GM06990 (cell line): Measurements from ENCODE around the gene MB21D2.

ENCODE experiments used
- DNase-seq: peaks from one replicate; pipeline ENCODE4 v3.0.0-alpha.2; 2011; ENCODE audit not compliant: insufficient read length; ENCODE audit errors: extremely low read depth
- H3K27me3 ChIP-seq: replicated peaks from 2 replicates; pipeline ENCODE4 v1.6.0; 2011; ENCODE audit warnings: low read length; ENCODE audit not compliant: control insufficient read depth, insufficient read depth
- H3K36me3 ChIP-seq: 2 replicates; pipeline ENCODE4 v1.5.1; 2011; ENCODE audit warnings: low read length; ENCODE audit not compliant: control insufficient read depth, insufficient read depth
- H3K4me3 ChIP-seq: replicated peaks from 2 replicates; pipeline ENCODE4 v1.5.1; 2011; ENCODE audit warnings: low read depth, mild to moderate bottlenecking, control low read depth, low read length
- TF ChIP-seq, protein P1 (sequence below): IDR thresholded peaks from 2 replicates; pipeline ENCODE4 v1.5.1; 2011; ENCODE audit warnings: low read length, control low read depth, mild to moderate bottlenecking, inconsistent platforms; ENCODE audit not compliant: insufficient read depth, poor library complexity, severe bottlenecking

The MB21D2 gene

DNA sequence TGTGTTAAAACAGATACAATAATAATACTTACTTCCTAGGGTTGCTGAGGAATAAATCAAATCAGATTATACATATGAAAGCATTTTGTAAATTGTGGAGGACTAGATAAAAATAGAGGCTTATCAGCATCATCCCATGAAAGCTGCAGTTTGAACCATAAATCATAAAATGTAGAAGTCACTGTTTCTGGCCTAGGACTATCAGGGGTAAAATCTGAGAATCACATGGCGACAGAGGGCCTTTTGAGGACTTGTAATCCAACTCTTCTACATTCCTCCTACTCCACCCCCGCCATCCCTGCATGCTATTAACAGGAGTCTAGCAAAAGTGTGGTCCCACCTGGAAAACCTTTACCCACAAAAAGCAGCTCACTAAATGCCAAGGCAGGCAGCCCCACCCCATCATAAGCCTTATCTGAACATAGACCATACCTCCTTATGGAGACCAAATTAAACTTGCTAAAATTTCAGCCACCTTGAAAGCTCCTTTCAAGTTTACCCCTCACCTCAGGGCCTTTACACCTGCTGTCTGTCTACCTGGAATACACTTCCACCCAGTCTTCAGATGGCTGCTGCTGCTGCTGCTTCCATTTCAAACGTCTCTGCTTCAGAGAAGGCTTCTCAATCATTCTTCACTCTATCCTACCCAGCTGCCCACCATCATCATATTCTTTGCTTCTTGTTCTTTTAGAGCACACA lies 11.5 kb downstream of the MB21D2 start:
- Histone ChIP-seq H3K36me3 (no peaks in the 10 kb centered on the region; the same call in 1 of the 2 replicates), H3K27me3 (no peaks in the 10 kb centered on the region), H3K4me3 (no peak overlapping the region)
- DNase-seq: no peak
- TF ChIP-seq, protein P1, sequence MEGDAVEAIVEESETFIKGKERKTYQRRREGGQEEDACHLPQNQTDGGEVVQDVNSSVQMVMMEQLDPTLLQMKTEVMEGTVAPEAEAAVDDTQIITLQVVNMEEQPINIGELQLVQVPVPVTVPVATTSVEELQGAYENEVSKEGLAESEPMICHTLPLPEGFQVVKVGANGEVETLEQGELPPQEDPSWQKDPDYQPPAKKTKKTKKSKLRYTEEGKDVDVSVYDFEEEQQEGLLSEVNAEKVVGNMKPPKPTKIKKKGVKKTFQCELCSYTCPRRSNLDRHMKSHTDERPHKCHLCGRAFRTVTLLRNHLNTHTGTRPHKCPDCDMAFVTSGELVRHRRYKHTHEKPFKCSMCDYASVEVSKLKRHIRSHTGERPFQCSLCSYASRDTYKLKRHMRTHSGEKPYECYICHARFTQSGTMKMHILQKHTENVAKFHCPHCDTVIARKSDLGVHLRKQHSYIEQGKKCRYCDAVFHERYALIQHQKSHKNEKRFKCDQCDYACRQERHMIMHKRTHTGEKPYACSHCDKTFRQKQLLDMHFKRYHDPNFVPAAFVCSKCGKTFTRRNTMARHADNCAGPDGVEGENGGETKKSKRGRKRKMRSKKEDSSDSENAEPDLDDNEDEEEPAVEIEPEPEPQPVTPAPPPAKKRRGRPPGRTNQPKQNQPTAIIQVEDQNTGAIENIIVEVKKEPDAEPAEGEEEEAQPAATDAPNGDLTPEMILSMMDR: no peak

DNA sequence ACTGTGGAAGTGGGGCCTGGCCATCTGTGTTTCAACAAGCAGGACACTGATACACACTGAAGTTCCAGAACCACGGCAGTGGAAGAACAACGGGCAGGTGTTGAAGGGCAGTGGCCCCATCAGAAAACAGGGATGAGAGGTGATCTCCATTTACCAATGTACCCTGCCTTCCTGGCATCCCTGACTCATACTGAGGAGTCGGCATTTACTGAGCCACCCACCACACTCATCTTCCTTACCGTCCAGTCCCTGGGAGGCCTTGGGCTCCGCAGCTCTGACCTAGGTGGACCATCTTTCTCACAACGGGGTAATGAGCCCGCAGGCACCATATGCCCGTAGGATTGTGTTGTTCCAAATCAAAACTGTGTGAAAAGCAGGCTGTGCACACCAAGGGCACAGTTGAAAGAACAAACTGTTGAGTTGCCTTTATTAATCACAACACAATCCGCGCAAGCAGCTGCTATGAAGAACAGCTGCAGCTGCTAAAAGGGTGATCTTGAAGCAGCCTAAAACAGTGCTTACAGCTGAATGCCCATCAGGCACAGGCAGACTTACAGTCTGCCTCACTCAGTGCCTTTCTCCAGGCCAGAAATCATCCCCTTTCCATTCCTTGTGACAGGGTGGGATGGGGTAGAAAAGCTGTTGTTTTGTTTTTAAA lies 12.9 kb downstream of the MB21D2 start:
- Histone ChIP-seq H3K4me3 (no peak overlapping the region), H3K36me3 (no peaks in the 10 kb centered on the region; the same call in 1 of the 2 replicates), H3K27me3 (no peaks in the 10 kb centered on the region)
- no peak for DNase-seq
- TF ChIP-seq, protein P1: no peak

GRCh38 chr3:192902549-192902948 lies 15.1 kb downstream of the MB21D2 start:
- no peak overlapping the region for H3K4me3 ChIP-seq
- H3K27me3 ChIP-seq: no peaks in the 10 kb centered on the region
- TF ChIP-seq, protein P1: no peak
- no peaks in the 10 kb centered on the region; the same call in 1 of the 2 replicates for H3K36me3 ChIP-seq
- no peak for DNase-seq

GRCh38 chr3:192901435-192901834 lies 16.2 kb downstream of the MB21D2 start:
- no peak overlapping the region for H3K4me3 ChIP-seq
- DNase-seq: no peak
- no peaks in the 10 kb centered on the region; the same call in 1 of the 2 replicates for H3K36me3 ChIP-seq
- H3K27me3 ChIP-seq: no peaks in the 10 kb centered on the region
- TF ChIP-seq, protein P1: no peak

- no peaks in the 10 kb centered on the region; the same call in 1 of the 2 replicates for H3K36me3 ChIP-seq
- peak; percentile 43 for DNase-seq
- no peaks in the 10 kb centered on the region for H3K27me3 ChIP-seq
- no peak overlapping the region for H3K4me3 ChIP-seq
- TF ChIP-seq, protein P1: no peak
Observed at GRCh38 chr3:192899540-192899982, 18.1 kb downstream of the MB21D2 start.
